Large intestine (tissue), 3 donors: ENCODE data around the gene RAB6B. TPM values are rescaled to one million over a fixed set of nuclear protein-coding genes. Genes with fewer than 3 reads are reported as not detected.

Source experiments
- DNase-seq, 2 donors: peaks; one replicate each; pipeline versions ENCODE4 v3.0.0 to v3.0.0-alpha.2; 2013
- H3K27ac ChIP-seq: one replicate; pipeline ENCODE4 v1.5.1; 2013; ENCODE audit warnings: low read length
- H3K27me3 ChIP-seq: 2 replicates; pipeline ENCODE4 v1.6.1; 2013; ENCODE audit warnings: low read length; ENCODE audit not compliant: control insufficient read depth, insufficient read depth
- H3K36me3 ChIP-seq: 2 replicates; pipeline ENCODE4 v1.6.1; 2013; ENCODE audit warnings: low read length; ENCODE audit not compliant: control insufficient read depth, insufficient read depth
- H3K4me1 ChIP-seq: one replicate; pipeline ENCODE4 v1.6.1; 2013; ENCODE audit warnings: low read length; ENCODE audit not compliant: control insufficient read depth, insufficient read depth
- H3K4me3 ChIP-seq: one replicate; pipeline ENCODE4 v1.5.1; 2013; ENCODE audit warnings: low read length
- H3K9me3 ChIP-seq: one replicate; pipeline ENCODE4 v1.6.1; 2013; ENCODE audit warnings: mild to moderate bottlenecking, low read depth, low read length, moderate library complexity; ENCODE audit not compliant: control insufficient read depth
- WGBS: methylation state at CpG from one replicate; pipeline ENCODE4 v1.1.5; 2013; ENCODE audit warnings: low lambda C conversion rate; ENCODE audit not compliant: insufficient coverage; 5-methylcytosine and 5-hydroxymethylcytosine counted together
- polyA plus RNA-seq: library from polyadenylated mRNA; unstranded; fragments of 120-200 nt; gene quantifications from one replicate; pipeline ENCODE4 v1.2.1, GENCODE V29; 2013

Gene RAB6B
- polyA plus RNA-seq, 1 donor, result 8.8 TPM

DNA sequence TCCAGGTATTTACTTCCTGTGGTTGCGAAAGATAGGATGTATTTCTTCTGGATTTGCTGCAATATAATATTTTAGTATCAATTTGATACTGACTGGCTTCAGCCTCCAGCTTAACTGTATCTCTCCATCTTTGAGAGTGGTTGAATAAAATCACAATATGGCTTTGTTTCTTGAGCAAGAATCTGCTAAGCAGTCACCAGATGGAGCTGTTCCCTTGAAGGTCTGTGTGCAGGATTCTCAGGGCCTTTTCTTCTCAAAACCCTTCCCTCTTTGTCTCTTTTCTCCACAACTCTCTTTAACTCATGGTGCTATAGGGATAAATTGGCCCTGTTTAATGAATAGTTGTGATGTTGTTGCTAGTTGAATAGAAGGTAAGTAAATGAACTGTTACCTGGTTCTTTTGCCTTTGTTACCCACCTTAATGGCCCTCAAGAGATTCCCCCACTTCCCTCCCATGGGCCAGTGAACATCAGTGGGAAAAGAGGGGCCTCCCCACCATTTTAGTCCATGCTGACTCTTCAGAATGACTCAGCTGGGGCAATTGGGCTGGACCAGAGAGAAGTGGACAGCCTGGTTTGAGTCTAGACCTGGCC is 34.8 kb upstream of the RAB6B start:
- H3K4me1 ChIP-seq, result peaks cover 20% of the 10 kb centered on the region
- WGBS, result 88% methylated on average over 1 of the region's 1 CpG
- DNase-seq, result peak; percentile 42 to 48
- H3K27me3 ChIP-seq, result peaks cover 9% of the 10 kb centered on the region
- H3K27ac ChIP-seq, result no peak overlapping the region
- no peaks in the 10 kb centered on the region for H3K36me3 ChIP-seq
- no peaks in the 10 kb centered on the region for H3K9me3 ChIP-seq
- H3K4me3 ChIP-seq, result no peak overlapping the region

DNA sequence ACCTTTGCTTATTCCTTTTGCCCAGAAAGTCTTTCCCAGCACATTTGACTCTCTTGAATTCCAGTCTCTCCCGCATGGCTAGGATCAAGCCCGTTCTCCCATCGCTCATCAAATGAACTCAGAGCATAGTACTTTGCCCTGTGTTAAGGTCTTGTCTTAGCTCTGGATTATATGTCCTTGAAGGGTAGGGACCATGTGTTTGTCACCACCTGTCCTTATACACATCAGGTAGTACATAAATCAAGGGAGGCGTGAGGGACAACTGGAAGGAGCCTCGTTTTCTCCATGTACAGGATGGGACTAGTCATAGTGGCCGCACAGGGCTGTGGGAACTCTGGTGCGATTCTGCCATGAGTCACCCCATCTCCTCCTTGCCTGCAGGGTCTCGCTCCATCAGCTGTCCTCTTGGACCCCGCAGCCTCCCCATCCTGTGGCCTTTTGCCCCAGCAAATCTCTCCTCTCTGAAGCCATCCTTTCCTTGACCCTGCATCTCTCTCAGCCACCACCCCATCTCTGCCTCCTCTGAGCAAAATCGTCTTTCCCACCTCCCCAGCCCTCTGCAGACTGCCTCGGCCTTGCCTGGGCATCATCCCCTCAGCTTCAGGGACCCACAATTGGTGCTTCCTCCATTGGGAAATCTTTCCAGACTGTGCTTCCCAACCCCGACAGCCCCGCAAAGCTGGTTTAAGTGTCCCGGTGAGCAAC is 33.4 kb upstream of the RAB6B start:
- H3K36me3 ChIP-seq, result no peaks in the 10 kb centered on the region
- no peak for DNase-seq
- peaks cover 9% of the 10 kb centered on the region for H3K27me3 ChIP-seq
- H3K4me1 ChIP-seq, result peaks cover 12% of the 10 kb centered on the region
- H3K9me3 ChIP-seq, result no peaks in the 10 kb centered on the region
- no peak overlapping the region for H3K27ac ChIP-seq
- no peak overlapping the region for H3K4me3 ChIP-seq
- WGBS, result 82% methylated on average over 2 of the region's 14 CpGs

- Histone ChIP-seq H3K27me3 (peaks cover 9% of the 10 kb centered on the region), H3K4me1 (peaks cover 7% of the 10 kb centered on the region), H3K9me3 (no peaks in the 10 kb centered on the region), H3K4me3 (peak overlapping the region; percentile 36), H3K36me3 (no peaks in the 10 kb centered on the region), H3K27ac (no peak overlapping the region)
- no CpG with 5 or more reads among the region's 20 CpGs for WGBS
- DNase-seq, result no peak
Measured at GRCh38 chr3:133928136-133928893, 32.6 kb upstream of the RAB6B start.

DNA sequence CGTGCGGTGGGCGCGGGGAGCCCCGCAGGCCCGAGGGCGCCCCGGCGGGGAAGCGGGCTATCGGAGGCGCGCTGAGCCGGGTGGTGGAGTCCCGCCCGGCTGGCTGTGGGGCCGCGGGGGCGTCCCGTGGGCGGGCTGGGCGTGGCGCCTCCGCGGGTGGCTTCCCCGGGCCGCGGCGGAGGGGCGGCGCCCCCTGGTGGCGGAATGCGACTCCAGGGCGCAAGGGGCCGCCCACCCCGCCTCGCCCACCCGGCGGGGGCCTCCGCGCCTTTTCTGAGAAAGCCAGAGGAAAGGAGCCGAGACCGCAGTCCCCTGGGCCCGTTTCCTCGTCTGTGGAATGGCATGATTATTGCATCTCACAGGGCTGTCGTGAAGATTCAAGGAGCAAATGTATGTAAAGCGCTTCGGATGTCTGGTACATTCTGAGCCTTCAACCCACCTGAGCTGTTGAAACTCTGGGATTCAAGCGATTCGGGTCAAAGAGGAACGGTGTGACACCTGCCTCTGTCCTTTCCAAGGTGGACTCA is 31.9 kb upstream of the RAB6B start:
- Histone ChIP-seq H3K36me3 (no peaks in the 10 kb centered on the region), H3K4me1 (peaks cover 7% of the 10 kb centered on the region), H3K27ac (no peak overlapping the region), H3K4me3 (peak overlapping the region; percentile 39), H3K9me3 (no peaks in the 10 kb centered on the region), H3K27me3 (peaks cover 9% of the 10 kb centered on the region)
- DNase-seq, result peak; percentile 51 to 63
- no CpG with 5 or more reads among the region's 51 CpGs for WGBS

DNA sequence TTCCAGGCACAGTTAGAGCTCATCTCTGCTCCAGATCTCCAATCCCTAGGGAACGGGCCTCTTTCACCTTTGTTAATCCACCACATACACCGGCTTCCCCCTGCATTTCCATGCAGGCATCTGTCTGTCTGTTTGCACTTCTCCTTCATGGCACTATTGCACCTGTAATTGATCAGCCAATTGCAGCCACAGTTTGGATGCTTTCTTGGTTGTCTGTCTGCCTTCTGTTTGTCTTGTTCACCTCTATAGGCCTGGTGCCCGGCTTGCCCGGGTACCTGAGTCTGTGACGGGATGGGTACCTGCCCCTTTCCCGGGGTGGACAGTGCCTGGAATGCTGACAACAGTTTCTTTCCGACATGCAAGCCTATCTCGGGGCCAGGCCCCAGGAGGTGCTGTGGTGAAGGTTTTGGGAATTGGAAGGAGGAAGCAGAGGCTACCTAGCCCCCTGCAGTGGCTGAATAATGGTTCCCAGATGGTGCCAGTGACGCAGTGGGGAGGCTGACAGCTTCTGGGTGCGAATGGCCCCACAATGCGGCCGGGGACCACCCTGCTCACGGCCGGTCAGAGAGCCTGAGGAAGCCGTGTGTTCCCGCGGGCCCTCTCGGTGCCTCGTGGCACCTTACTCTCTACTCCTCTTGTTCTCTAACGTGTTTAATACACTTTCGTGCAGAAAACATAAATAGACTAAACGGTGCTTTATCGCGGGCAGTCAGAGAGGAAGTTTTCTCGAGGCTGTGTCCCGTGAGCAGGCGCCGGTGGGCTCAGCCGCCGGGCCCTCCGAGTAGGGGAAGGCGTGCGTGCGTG is 31.3 kb upstream of the RAB6B start:
- DNase-seq, result no peak
- no CpG with 5 or more reads among the region's 34 CpGs for WGBS
- Histone ChIP-seq H3K4me3 (peak overlapping the region; percentile 39), H3K27me3 (peaks cover 9% of the 10 kb centered on the region), H3K9me3 (no peaks in the 10 kb centered on the region), H3K36me3 (no peaks in the 10 kb centered on the region), H3K4me1 (peaks cover 7% of the 10 kb centered on the region), H3K27ac (no peak overlapping the region)

DNA sequence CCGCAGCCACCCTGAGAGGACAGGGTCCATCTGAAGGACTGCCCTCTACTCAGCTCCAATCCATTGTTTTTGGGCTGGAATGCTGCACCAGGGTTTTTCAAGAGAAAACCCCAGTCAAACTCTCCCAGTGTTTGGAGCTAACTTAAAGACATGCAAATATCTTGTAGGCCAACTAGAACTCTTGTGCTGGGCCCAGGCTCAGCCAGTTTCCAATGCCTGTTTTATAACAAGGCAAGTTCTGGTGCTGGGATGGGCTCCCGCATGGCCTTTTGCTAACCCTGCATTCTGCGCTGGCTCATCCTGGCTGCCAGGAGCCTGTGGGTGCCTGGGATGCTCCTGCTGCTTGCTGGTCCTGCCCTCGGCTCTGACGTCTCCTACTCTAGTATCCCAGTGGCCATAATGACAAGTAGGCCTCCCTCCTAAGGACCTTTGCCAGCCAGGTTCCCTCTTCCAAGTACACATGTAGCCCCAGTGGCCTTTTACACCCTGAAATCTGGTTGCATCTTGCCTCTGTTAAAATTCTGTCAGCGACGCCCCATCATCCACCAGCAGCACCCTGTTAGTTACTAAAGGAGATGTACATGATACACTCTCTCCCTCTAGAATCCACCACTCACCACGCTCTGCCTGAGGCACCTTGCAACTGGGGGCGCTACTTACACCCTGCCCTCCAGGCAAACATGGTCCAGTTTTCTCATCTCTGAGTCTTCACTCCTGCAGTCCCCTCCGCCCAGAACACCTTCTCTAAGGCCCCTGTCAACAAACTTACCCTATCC is 30.5 kb upstream of the RAB6B start:
- Histone ChIP-seq H3K4me3 (no peak overlapping the region), H3K9me3 (no peaks in the 10 kb centered on the region), H3K36me3 (no peaks in the 10 kb centered on the region), H3K4me1 (peaks cover 7% of the 10 kb centered on the region), H3K27ac (no peak overlapping the region), H3K27me3 (peaks cover 9% of the 10 kb centered on the region)
- 100% methylated on average over 1 of the region's 10 CpGs for WGBS
- no peak for DNase-seq

GRCh38 chr3:133924041-133924440 is 28.4 kb upstream of the RAB6B start:
- Histone ChIP-seq H3K27me3 (peaks cover 3% of the 10 kb centered on the region), H3K36me3 (no peaks in the 10 kb centered on the region), H3K27ac (no peak overlapping the region), H3K4me3 (no peak overlapping the region), H3K9me3 (no peaks in the 10 kb centered on the region), H3K4me1 (peaks cover 7% of the 10 kb centered on the region)
- WGBS, result 100% methylated on average over 3 of the region's 4 CpGs
- no peak for DNase-seq

GRCh38 chr3:133921592-133921991 is 25.9 kb upstream of the RAB6B start:
- WGBS, result no CpG with 5 or more reads among the region's 1 CpG
- no peaks in the 10 kb centered on the region for H3K36me3 ChIP-seq

GRCh38 chr3:133917144-133917543 is 21.5 kb upstream of the RAB6B start:
- no peaks in the 10 kb centered on the region for H3K4me1 ChIP-seq
- H3K4me3 ChIP-seq, result no peak overlapping the region
- peaks cover 4% of the 10 kb centered on the region for H3K27me3 ChIP-seq
- no peak overlapping the region for H3K27ac ChIP-seq
- no peak for DNase-seq
- no peaks in the 10 kb centered on the region for H3K9me3 ChIP-seq
- H3K36me3 ChIP-seq, result no peaks in the 10 kb centered on the region

More at GRCh38 chr3:133921592-133921991, 25.9 kb upstream of the RAB6B start:
- DNase-seq, result no peak
- no peaks in the 10 kb centered on the region for H3K9me3 ChIP-seq
- no peaks in the 10 kb centered on the region for H3K27me3 ChIP-seq
- no peak overlapping the region for H3K27ac ChIP-seq
- no peak overlapping the region for H3K4me3 ChIP-seq
- no peaks in the 10 kb centered on the region for H3K4me1 ChIP-seq
